ENCODE measurements around the gene SPON2. TPM values are rescaled to one million over a fixed set of nuclear protein-coding genes. Genes with fewer than 3 reads are reported as not detected.

SPON2 gene
- total and polyA plus RNA-seq, 10 donors: 8.3 to 51.3 (median 27.1) TPM

DNA sequence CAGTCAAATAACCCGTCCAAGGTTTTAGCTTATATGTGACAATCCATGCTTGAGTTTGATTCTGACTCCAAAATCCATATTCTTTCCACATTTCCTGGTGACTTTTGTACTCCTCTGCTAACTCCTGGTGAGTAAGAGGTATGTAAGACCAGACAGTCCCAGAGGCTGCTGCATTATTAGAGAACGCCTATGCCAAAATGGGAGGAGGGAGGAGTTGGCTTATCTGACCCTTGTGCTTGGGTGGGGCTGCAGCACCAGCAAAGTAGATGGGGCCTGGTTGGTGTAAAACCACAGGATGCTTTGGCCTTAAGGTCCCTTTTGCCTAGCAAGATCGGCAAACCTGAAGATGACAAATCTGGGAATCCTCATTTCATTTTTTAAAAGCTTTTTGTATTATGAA lies 49.9 kb downstream of the SPON2 start:
- Histone ChIP-seq H3K27ac (no peak overlapping the region), H3K4me3 (no peak overlapping the region), H3K4me1 (no peaks in the 10 kb centered on the region), H3K36me3 (no peaks in the 10 kb centered on the region), H3K27me3 (replicated peaks in 1 of 7) (peaks cover 0 to 8% (median 0%) of the 10 kb centered on the region in 7 donors), H3K9me3 (no peaks in the 10 kb centered on the region)
- TF ChIP-seq POLR2A (IDR thresholded peaks at IDR 0.05): no peak
- intact Hi-C loops (cut with DNase I; ENCODE audit: low total_unique reads): no loop called here
- no peak for DNase-seq
- WGBS, 5 donors: 79 to 92% (median 87%) methylated on average over 3 of the region's 3 CpGs

Small RNA genes lying within 50 kb of the gene (small RNA-seq; reads per million reads assigned to genes)
- 0 reads per million in 4 donors for gene RF00554

Other genes with a start within 250 kb of the SPON2 start
- gene GAK, start 240.3 kb downstream of the SPON2 start, total RNA-seq: 100 to 1,000 TPM; 154 to 212 (median 179) TPM
- gene GAK, start 240.3 kb downstream of the SPON2 start, polyA plus RNA-seq: 100 to 1,000 TPM; 112 to 249 (median 203) TPM
- gene TMEM175, start 240.1 kb downstream of the SPON2 start, total RNA-seq: 10 to 100 TPM; 38.2 to 76.8 (median 56.6) TPM
- gene TMEM175, start 240.1 kb downstream of the SPON2 start, polyA plus RNA-seq: 10 to 100 TPM; 59.4 to 83.9 (median 78.6) TPM
- gene DGKQ, start 199.0 kb downstream of the SPON2 start, total RNA-seq: 10 to 100 TPM; 13.6 to 26.3 (median 17.0) TPM
- gene DGKQ, start 199.0 kb downstream of the SPON2 start, polyA plus RNA-seq: 10 to 100 TPM in 1 of 3 donors, 1 to 10 TPM in 2; 6.3 to 15.4 (median 9.3) TPM
- 10 to 100 TPM; 18.3 to 58.3 (median 37.9) TPM for gene IDUA, start 185.5 kb downstream of the SPON2 start, total RNA-seq
- 10 to 100 TPM; 11.5 to 26.5 (median 19.1) TPM for gene IDUA, start 185.5 kb downstream of the SPON2 start, polyA plus RNA-seq
- gene SLC26A1, start 179.2 kb downstream of the SPON2 start, total RNA-seq: under 1 TPM in 6 of 7 donors, not detected in 1; 0.07 to 0.68 (median 0.19) TPM
- gene SLC26A1, start 179.2 kb downstream of the SPON2 start, polyA plus RNA-seq: under 1 TPM; 0.24 to 0.48 (median 0.30) TPM
- gene FGFRL1, start 161.0 kb downstream of the SPON2 start, total RNA-seq: 10 to 100 TPM in 5 of 7 donors, 1 to 10 TPM in 2; 7.9 to 20.6 (median 13.2) TPM
- 1 to 10 TPM; 1.4 to 4.6 (median 1.5) TPM for gene FGFRL1, start 161.0 kb downstream of the SPON2 start, polyA plus RNA-seq
- gene RNF212, start 59.0 kb downstream of the SPON2 start, total RNA-seq: 1 to 10 TPM in 5 of 7 donors, under 1 TPM in 2; 0.46 to 5.6 (median 2.3) TPM
- gene RNF212, start 59.0 kb downstream of the SPON2 start, polyA plus RNA-seq: 1 to 10 TPM; 1.8 to 3.5 (median 2.0) TPM
- 100 to 1,000 TPM; 162 to 226 (median 196) TPM for gene CTBP1, start 76.5 kb upstream of the SPON2 start, total RNA-seq
- gene CTBP1, start 76.5 kb upstream of the SPON2 start, polyA plus RNA-seq: 100 to 1,000 TPM; 101 to 176 (median 123) TPM
- 100 to 1,000 TPM in 1 of 7 donors, 10 to 100 TPM in 6; 64.3 to 112 (median 85.6) TPM for gene MAEA, start 117.3 kb upstream of the SPON2 start, total RNA-seq
- gene MAEA, start 117.3 kb upstream of the SPON2 start, polyA plus RNA-seq: 10 to 100 TPM; 46.6 to 76.5 (median 58.8) TPM
- gene UVSSA, start 174.6 kb upstream of the SPON2 start, total RNA-seq: 10 to 100 TPM; 23.9 to 54.0 (median 37.1) TPM
- 10 to 100 TPM in 2 of 3 donors, 1 to 10 TPM in 1; 3.0 to 15.5 (median 10.3) TPM for gene UVSSA, start 174.6 kb upstream of the SPON2 start, polyA plus RNA-seq
- not detected for gene NKX1-1, start 233.9 kb upstream of the SPON2 start, total RNA-seq
- gene NKX1-1, start 233.9 kb upstream of the SPON2 start, polyA plus RNA-seq: not detected

Data from spleen (tissue), 11 donors.